ENCODE measurements around the gene TMEM181. TPM values are rescaled to one million over a fixed set of nuclear protein-coding genes. Genes with fewer than 3 reads are reported as not detected.

The TMEM181 gene
- total and polyA plus RNA-seq, 2 of the 13 experiments (the other 11 are each of a cell fraction or from before 2014, with no cell fraction given): 59.1 to 108 TPM

DNA sequence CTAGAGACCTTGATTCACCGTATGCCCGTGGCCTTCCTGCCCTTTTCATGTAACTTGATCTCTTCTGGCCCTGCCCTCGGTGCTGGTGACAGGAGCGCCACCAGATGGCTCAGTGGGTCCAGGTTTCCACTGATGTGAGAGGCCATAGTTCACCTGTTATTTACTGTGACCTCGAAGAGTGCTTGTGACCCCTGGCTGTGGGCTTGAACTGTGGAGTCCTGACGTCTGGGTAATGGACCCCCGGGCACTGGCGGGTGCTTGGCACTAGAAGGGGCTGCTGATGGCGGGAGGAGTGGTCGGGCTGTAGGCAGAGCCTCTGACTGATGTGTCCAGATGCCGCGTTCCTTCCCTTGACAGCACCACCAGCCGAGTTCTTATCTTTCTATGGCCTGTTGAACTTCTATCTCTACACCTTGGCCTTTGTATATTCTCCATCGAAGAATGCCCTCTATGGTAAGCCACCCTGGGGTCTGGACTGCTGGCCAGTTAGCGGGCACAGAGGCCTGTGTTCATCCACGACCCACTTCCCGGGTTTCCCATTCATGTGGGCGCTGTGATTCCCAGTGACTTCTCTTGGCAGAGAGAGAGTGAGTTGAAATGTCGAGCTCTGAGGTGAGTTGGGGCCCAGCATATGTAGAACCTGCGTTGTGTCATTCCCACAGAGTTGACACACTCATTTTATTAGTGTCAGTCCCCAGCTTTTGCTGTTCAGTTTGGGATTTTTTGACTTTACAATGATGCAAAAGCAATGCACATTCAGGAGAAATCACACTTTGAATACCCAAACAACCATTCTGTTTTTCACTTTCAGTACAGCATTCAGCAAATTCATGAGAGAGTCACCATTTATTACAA is 69.7 kb downstream of the TMEM181 start (continued):
- TF ChIP-seq, protein P1, sequence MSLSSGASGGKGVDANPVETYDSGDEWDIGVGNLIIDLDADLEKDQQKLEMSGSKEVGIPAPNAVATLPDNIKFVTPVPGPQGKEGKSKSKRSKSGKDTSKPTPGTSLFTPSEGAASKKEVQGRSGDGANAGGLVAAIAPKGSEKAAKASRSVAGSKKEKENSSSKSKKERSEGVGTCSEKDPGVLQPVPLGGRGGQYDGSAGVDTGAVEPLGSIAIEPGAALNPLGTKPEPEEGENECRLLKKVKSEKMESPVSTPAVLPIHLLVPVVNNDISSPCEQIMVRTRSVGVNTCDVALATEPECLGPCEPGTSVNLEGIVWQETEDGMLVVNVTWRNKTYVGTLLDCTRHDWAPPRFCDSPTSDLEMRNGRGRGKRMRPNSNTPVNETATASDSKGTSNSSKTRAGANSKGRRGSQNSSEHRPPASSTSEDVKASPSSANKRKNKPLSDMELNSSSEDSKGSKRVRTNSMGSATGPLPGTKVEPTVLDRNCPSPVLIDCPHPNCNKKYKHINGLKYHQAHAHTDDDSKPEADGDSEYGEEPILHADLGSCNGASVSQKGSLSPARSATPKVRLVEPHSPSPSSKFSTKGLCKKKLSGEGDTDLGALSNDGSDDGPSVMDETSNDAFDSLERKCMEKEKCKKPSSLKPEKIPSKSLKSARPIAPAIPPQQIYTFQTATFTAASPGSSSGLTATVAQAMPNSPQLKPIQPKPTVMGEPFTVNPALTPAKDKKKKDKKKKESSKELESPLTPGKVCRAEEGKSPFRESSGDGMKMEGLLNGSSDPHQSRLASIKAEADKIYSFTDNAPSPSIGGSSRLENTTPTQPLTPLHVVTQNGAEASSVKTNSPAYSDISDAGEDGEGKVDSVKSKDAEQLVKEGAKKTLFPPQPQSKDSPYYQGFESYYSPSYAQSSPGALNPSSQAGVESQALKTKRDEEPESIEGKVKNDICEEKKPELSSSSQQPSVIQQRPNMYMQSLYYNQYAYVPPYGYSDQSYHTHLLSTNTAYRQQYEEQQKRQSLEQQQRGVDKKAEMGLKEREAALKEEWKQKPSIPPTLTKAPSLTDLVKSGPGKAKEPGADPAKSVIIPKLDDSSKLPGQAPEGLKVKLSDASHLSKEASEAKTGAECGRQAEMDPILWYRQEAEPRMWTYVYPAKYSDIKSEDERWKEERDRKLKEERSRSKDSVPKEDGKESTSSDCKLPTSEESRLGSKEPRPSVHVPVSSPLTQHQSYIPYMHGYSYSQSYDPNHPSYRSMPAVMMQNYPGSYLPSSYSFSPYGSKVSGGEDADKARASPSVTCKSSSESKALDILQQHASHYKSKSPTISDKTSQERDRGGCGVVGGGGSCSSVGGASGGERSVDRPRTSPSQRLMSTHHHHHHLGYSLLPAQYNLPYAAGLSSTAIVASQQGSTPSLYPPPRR (CRISPR knock-in tag; IDR thresholded peaks at IDR 0.05; ENCODE audit: borderline replicate concordance): peak; percentile 19; the same call in 1 of the 2 replicates
- TF ChIP-seq BCL6 (CRISPR knock-in tag; IDR thresholded peaks at IDR 0.05) (0 out of 2 replicates have a peak, but pooled peaks have one; percentile 28), ZNF674 (CRISPR knock-in tag; IDR thresholded peaks at IDR 0.05; ENCODE audit: low read depth) (no peak), ZNF850 (CRISPR knock-in tag; conservative IDR thresholded peaks at IDR 0.05) (no peak), KAT8 (CRISPR knock-in tag; IDR thresholded peaks at IDR 0.05) (0 out of 2 replicates have a peak, but pooled peaks have one; percentile 28), HNF4G (IDR thresholded peaks at IDR 0.05; ENCODE audit: borderline replicate concordance, low read depth, low read length) (peak; percentile 60; the same call in 1 of the 2 replicates), HNF4G (CRISPR knock-in tag; IDR thresholded peaks at IDR 0.05; ENCODE audit: borderline replicate concordance, low read depth) (peak; percentile 35; the same call in 1 of the 2 replicates), KDM3A (CRISPR knock-in tag; IDR thresholded peaks at IDR 0.05; ENCODE audit: low read depth) (0 out of 2 replicates have a peak, but pooled peaks have one; percentile 31), ZNF598 (CRISPR knock-in tag; IDR thresholded peaks at IDR 0.05; ENCODE audit: borderline replicate concordance) (peak; percentile 74; the same call in 1 of the 2 replicates), HNF4A (CRISPR knock-in tag; IDR thresholded peaks at IDR 0.05) (peak; percentile 93), MYNN (CRISPR knock-in tag; IDR thresholded peaks at IDR 0.05; ENCODE audit: low read depth) (0 out of 2 replicates have a peak, but pooled peaks have one; percentile 43), TAF1 (CRISPR knock-in tag; IDR thresholded peaks at IDR 0.05) (no peak), AGO2 (optimal IDR thresholded peaks at IDR 0.05; ENCODE audit: low read depth, low read length) (peak; percentile 54), NR2F2 (IDR thresholded peaks at IDR 0.05; ENCODE audit: borderline replicate concordance, low read depth) (peak; percentile 85)
- TF ChIP-seq, protein P2, sequence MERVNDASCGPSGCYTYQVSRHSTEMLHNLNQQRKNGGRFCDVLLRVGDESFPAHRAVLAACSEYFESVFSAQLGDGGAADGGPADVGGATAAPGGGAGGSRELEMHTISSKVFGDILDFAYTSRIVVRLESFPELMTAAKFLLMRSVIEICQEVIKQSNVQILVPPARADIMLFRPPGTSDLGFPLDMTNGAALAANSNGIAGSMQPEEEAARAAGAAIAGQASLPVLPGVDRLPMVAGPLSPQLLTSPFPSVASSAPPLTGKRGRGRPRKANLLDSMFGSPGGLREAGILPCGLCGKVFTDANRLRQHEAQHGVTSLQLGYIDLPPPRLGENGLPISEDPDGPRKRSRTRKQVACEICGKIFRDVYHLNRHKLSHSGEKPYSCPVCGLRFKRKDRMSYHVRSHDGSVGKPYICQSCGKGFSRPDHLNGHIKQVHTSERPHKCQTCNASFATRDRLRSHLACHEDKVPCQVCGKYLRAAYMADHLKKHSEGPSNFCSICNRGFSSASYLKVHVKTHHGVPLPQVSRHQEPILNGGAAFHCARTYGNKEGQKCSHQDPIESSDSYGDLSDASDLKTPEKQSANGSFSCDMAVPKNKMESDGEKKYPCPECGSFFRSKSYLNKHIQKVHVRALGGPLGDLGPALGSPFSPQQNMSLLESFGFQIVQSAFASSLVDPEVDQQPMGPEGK (CRISPR knock-in tag; IDR thresholded peaks at IDR 0.05): 0 out of 2 replicates have a peak, but pooled peaks have one; percentile 17
- TF ChIP-seq, protein P3, sequence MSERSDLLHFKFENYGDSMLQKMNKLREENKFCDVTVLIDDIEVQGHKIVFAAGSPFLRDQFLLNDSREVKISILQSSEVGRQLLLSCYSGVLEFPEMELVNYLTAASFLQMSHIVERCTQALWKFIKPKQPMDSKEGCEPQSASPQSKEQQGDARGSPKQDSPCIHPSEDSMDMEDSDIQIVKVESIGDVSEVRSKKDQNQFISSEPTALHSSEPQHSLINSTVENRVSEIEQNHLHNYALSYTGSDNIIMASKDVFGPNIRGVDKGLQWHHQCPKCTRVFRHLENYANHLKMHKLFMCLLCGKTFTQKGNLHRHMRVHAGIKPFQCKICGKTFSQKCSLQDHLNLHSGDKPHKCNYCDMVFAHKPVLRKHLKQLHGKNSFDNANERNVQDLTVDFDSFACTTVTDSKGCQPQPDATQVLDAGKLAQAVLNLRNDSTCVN (CRISPR knock-in tag; IDR thresholded peaks at IDR 0.05; ENCODE audit: borderline replicate concordance): 0 out of 2 replicates have a peak, but pooled peaks have one; percentile 57
- TF ChIP-seq, protein P4, sequence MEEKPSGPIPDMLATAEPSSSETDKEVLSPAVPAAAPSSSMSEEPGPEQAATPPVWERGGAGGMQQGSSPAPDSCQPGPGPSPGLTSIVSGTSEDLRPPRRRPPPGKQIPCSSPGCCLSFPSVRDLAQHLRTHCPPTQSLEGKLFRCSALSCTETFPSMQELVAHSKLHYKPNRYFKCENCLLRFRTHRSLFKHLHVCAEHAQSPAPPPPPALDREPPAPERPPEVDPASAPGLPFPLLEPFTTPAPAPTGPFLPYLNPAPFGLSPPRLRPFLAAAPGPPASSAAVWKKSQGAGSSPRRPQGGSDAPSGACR (CRISPR knock-in tag; IDR thresholded peaks at IDR 0.05): 0 out of 2 replicates have a peak, but pooled peaks have one; percentile 13
- TF ChIP-seq, protein P5, sequence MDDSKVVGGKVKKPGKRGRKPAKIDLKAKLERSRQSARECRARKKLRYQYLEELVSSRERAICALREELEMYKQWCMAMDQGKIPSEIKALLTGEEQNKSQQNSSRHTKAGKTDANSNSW (CRISPR knock-in tag; IDR thresholded peaks at IDR 0.05; ENCODE audit: borderline replicate concordance): no peak

All from HepG2 (cell line).